ENCODE results near the gene AIPL1. TPM values are rescaled to one million over a fixed set of nuclear protein-coding genes. Genes with fewer than 3 reads are reported as not detected.

Gene AIPL1, protein sequence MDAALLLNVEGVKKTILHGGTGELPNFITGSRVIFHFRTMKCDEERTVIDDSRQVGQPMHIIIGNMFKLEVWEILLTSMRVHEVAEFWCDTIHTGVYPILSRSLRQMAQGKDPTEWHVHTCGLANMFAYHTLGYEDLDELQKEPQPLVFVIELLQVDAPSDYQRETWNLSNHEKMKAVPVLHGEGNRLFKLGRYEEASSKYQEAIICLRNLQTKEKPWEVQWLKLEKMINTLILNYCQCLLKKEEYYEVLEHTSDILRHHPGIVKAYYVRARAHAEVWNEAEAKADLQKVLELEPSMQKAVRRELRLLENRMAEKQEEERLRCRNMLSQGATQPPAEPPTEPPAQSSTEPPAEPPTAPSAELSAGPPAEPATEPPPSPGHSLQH
- not detected in 2 replicates for total RNA-seq

GRCh38 chr17:6435051-6435450, at the start of gene AIPL1:
Gene AIPL1 (minus strand): TSS chr17:6435121. CDS start chr17:6435104, 17 bp downstream.

GRCh38 chr17:6443692-6444570, 9.0 kb upstream of the AIPL1 start, which contains the start of gene PIMREG:
Gene PIMREG (plus strand): TSS chr17:6444455. CDS start chr17:6445111, 656 bp downstream.

Other genes with a start within 250 kb of the AIPL1 start
- gene PIMREG, start 9.3 kb upstream of the AIPL1 start, total RNA-seq: 9.8 and 33.9 TPM in 2 replicates
- 9.1 and 16.4 TPM in 2 replicates for gene PITPNM3, start 121.4 kb upstream of the AIPL1 start, total RNA-seq
- 8.2 and 10.5 TPM in 2 replicates for gene KIAA0753, start 205.6 kb upstream of the AIPL1 start, total RNA-seq
- 1,303 and 1,503 TPM in 2 replicates for gene TXNDC17, start 205.9 kb upstream of the AIPL1 start, total RNA-seq
- 8.4 and 10.1 TPM in 2 replicates for gene MED31, start 216.5 kb upstream of the AIPL1 start, total RNA-seq
- 0.23 and 0.38 TPM in 2 replicates for gene C17orf100, start 216.6 kb upstream of the AIPL1 start, total RNA-seq